SK-N-SH (cell line): ENCODE results near the gene ZNF354C. TPM values are rescaled to one million over a fixed set of nuclear protein-coding genes. Genes with fewer than 3 reads are reported as not detected.

Source experiments
- CHD2 ChIP-seq: fragments of 150-350 bp; IDR thresholded peaks from 2 replicates; pipeline ENCODE4 v1.6.1; 2018; ENCODE audit warnings: low read length; ENCODE audit not compliant: partially characterized antibody
- ELF1 ChIP-seq: IDR thresholded peaks from 2 replicates; pipeline ENCODE4 v1.4.0; 2012
- EP300 ChIP-seq, 2 experiments: IDR thresholded peaks; 2 replicates each; pipeline versions ENCODE4 v1.4.0 to v1.6.1; 2012; ENCODE audit warnings: borderline replicate concordance in 1 of 2, low read depth in 1 of 2, low read length in 1 of 2
- EZH2phosphoT487 ChIP-seq: fragments of 200-600 bp; sonication (generic); IDR thresholded peaks from 2 replicates; pipeline ENCODE4 v1.6.1; 2017; ENCODE audit warnings: low read depth, mixed run types, mild to moderate bottlenecking, antibody characterized with exemption, moderate library complexity, borderline replicate concordance
- FOXJ3 ChIP-seq: sonication (generic); formaldehyde crosslinking; IDR thresholded peaks from 2 replicates; pipeline ENCODE4 v1.5.1; 2020; ENCODE audit warnings: mild to moderate bottlenecking, missing genetic modification reagents
- FOXM1 ChIP-seq: IDR thresholded peaks from 2 replicates; pipeline ENCODE4 v1.4.0; 2012; ENCODE audit warnings: low read depth, mild to moderate bottlenecking
- GATA2 ChIP-seq: sonication (generic); formaldehyde crosslinking; IDR thresholded peaks from 2 replicates; pipeline ENCODE4 v1.5.0; 2020; ENCODE audit warnings: mild to moderate bottlenecking, missing genetic modification reagents
- IRF3 ChIP-seq: fragments of 150-350 bp; IDR thresholded peaks from 2 replicates; pipeline ENCODE4 v1.6.1; 2016; ENCODE audit warnings: mild to moderate bottlenecking, low read depth, low read length
- JUND ChIP-seq: IDR thresholded peaks from 2 replicates; pipeline ENCODE4 v1.4.0; 2012
- MEF2A ChIP-seq: IDR thresholded peaks from 2 replicates; pipeline ENCODE4 v1.4.0; 2012; ENCODE audit warnings: low read depth, borderline replicate concordance
- MXI1 ChIP-seq: IDR thresholded peaks from 2 replicates; pipeline ENCODE4 v1.6.1; 2012; ENCODE audit warnings: mild to moderate bottlenecking, low read depth, low read length, improper control_type of control experiment
- NRF1 ChIP-seq: IDR thresholded peaks from 2 replicates; pipeline ENCODE4 v1.6.1; 2012; ENCODE audit warnings: low read depth, mild to moderate bottlenecking, low read length
- POLR2AphosphoS5 ChIP-seq: IDR thresholded peaks from 2 replicates; pipeline ENCODE4 v1.6.1; 2012; ENCODE audit warnings: low read depth, low read length
- REST ChIP-seq: IDR thresholded peaks from 2 replicates; pipeline ENCODE4 v1.6.1; 2012; ENCODE audit warnings: mild to moderate bottlenecking, low read depth, low read length, moderate library complexity
- RXRA ChIP-seq: IDR thresholded peaks from 2 replicates; pipeline ENCODE4 v1.4.0; 2012; ENCODE audit warnings: low read depth, mild to moderate bottlenecking, borderline replicate concordance
- SIN3A ChIP-seq: IDR thresholded peaks from 2 replicates; pipeline ENCODE4 v1.6.1; 2012; ENCODE audit warnings: low read depth, mild to moderate bottlenecking, low read length, moderate library complexity, borderline replicate concordance
- SMC3 ChIP-seq: IDR thresholded peaks from 2 replicates; pipeline ENCODE4 v1.6.1; 2012; ENCODE audit warnings: low read depth, low read length, improper control_type of control experiment
- ZBTB33 ChIP-seq: IDR thresholded peaks from 2 replicates; pipeline ENCODE4 v1.4.0; 2012; ENCODE audit warnings: low read depth, borderline replicate concordance
- polyA plus RNA-seq, 3 experiments: library from polyadenylated mRNA; depleted of rRNA; stranded (reverse); fragments of >200 nt; gene quantifications; 2 replicates each; pipeline ENCODE4 v1.2.3, GENCODE V29; 2012
- TF ChIP-seq, protein P1 (sequence below): fragments of 200-600 bp; sonication (generic); IDR thresholded peaks from 2 replicates; pipeline ENCODE4 v1.6.1; 2017; ENCODE audit warnings: antibody characterized with exemption, mild to moderate bottlenecking, moderate library complexity

ZNF354C gene
- polyA plus RNA-seq, 1 of the 3 experiments (the other 2 are of a cell fraction) = 1.1 TPM

DNA sequence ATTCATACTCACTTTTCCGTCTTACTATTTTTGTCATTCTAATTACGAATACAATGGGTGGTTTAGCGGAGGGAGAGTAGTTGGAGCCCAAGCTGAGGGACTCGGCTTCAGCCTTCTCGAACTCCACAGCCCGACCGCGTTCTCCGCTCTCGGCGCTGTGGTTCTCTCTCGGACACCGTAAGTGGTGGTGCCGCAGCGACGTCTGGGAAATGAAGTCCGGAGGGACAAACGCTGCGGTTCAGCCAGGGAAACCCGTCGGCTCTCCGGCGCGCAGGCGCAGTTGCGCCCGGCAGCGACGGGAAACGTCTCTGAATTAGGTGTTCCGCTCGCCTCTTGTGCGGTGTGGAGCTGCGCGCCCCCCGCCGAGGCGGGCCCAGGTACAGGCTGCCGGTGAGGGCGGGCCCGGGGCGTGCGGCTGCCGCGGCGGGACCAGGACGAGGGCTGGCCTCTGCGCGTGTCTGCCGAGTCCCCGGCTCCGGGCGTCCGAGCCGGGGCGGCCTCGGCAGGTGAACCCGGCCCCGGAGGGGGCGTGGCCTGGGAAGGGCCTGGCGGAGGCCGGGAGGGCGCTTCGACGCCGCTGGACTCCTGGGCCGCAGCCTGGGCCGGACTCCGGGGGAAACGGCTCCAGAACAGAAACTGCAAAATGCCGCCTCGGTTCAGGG is 36.5 kb upstream of the ZNF354C start, which contains the start of gene ZNF879 (continued):
- TF ChIP-seq ZBTB33 = peak; percentile 32; the same call in 1 of the 2 replicates
- TF ChIP-seq FOXJ3 (CRISPR knock-in tag) = no peak
- no peak for TF ChIP-seq REST
- no peak for TF ChIP-seq FOXM1
- TF ChIP-seq NRF1 = peak; percentile 72
- TF ChIP-seq IRF3 = no peak
- no peak for TF ChIP-seq SIN3A
- TF ChIP-seq, protein P1, sequence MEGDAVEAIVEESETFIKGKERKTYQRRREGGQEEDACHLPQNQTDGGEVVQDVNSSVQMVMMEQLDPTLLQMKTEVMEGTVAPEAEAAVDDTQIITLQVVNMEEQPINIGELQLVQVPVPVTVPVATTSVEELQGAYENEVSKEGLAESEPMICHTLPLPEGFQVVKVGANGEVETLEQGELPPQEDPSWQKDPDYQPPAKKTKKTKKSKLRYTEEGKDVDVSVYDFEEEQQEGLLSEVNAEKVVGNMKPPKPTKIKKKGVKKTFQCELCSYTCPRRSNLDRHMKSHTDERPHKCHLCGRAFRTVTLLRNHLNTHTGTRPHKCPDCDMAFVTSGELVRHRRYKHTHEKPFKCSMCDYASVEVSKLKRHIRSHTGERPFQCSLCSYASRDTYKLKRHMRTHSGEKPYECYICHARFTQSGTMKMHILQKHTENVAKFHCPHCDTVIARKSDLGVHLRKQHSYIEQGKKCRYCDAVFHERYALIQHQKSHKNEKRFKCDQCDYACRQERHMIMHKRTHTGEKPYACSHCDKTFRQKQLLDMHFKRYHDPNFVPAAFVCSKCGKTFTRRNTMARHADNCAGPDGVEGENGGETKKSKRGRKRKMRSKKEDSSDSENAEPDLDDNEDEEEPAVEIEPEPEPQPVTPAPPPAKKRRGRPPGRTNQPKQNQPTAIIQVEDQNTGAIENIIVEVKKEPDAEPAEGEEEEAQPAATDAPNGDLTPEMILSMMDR = no peak
- no peak for TF ChIP-seq GATA2
- TF ChIP-seq MXI1 = 0 out of 2 replicates have a peak, but pooled peaks have one; percentile 19
- no peak; the same call in 1 of the 2 replicates for TF ChIP-seq SMC3
- no peak for TF ChIP-seq EP300 (IDR thresholded peaks at IDR 0.05; ENCODE audit: borderline replicate concordance in 1 of 2, low read depth in 1 of 2, low read length in 1 of 2)
- no peak for TF ChIP-seq JUND
- TF ChIP-seq EZH2phosphoT487 = no peak
- peak; percentile 86 for TF ChIP-seq CHD2
- TF ChIP-seq ELF1 = peak; percentile 79
- no peak for TF ChIP-seq RXRA
- TF ChIP-seq MEF2A = no peak
- TF ChIP-seq POLR2AphosphoS5 = no peak
